Measurements from ENCODE around the gene ADI1.

DNA sequence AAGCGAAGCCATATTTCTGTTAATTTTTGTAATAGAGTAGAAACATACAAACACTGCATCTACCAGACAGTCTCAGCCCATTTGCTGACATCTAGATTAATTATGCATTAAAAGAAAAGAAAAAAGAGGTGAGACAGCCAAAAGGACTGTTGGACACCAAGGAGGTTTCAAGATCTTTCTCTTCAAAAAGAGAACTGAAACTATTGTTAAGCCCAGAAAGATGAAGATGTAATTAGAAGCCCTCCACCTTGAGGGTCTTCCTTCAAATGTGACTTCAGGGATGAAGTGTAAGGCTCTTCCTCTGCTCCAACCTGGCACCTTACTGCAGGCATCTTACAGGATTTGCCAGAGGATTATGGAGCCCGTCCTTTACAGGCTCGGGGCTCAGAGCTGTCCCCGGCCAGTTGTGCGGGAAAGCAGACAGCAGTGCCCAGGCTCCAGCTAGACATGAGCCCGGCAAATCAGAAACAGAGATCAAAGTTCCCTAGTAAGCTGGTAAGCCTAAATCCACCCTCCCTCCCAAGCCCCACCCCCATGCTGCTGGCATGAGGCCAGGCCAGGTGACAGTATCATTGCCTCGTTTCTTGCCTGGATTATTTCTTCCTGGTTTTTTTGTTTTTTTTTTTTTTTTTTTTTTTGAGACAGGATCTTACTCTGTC is 38.9 kb downstream of the ADI1 start:
- TF ChIP-seq, protein P1, sequence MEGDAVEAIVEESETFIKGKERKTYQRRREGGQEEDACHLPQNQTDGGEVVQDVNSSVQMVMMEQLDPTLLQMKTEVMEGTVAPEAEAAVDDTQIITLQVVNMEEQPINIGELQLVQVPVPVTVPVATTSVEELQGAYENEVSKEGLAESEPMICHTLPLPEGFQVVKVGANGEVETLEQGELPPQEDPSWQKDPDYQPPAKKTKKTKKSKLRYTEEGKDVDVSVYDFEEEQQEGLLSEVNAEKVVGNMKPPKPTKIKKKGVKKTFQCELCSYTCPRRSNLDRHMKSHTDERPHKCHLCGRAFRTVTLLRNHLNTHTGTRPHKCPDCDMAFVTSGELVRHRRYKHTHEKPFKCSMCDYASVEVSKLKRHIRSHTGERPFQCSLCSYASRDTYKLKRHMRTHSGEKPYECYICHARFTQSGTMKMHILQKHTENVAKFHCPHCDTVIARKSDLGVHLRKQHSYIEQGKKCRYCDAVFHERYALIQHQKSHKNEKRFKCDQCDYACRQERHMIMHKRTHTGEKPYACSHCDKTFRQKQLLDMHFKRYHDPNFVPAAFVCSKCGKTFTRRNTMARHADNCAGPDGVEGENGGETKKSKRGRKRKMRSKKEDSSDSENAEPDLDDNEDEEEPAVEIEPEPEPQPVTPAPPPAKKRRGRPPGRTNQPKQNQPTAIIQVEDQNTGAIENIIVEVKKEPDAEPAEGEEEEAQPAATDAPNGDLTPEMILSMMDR (IDR thresholded peaks at IDR 0.05; ENCODE audit: low read depth, low read length), result no peak
- TF ChIP-seq EZH2phosphoT487 (IDR thresholded peaks at IDR 0.05; ENCODE audit: low read depth), result no peak
